NCI-H2227 (cell line): Measurements from ENCODE around the gene CHST8.
"Not testable (repeated sequence)": the region's sequence is repeated elsewhere in the genome, so short reads cannot be mapped to it uniquely, and the experiment has no call there.

Experiments used
- DNase-seq: peaks from one replicate; lab custom pipeline; 2025; ENCODE audit not compliant: unreplicated experiment; lab: John Stamatoyannopoulos, UW

CHST8 gene

GRCh38 chr19:33641261-33641660 lies 19.5 kb downstream of the CHST8 start:
- no peak for DNase-seq

- no peak for DNase-seq
Measured at GRCh38 chr19:33641956-33642498, 20.3 kb downstream of the CHST8 start.

- no peak for DNase-seq
Measured at GRCh38 chr19:33644284-33644836, 22.6 kb downstream of the CHST8 start.

GRCh38 chr19:33646306-33646705 lies 24.6 kb downstream of the CHST8 start:
- no peak for DNase-seq

GRCh38 chr19:33647146-33647545 lies 25.4 kb downstream of the CHST8 start:
- no peak for DNase-seq

- DNase-seq: no peak
Measured at GRCh38 chr19:33649627-33650305, 28.0 kb downstream of the CHST8 start.

GRCh38 chr19:33653684-33654083 lies 31.9 kb downstream of the CHST8 start:
- DNase-seq: no peak

GRCh38 chr19:33654840-33655508 lies 33.2 kb downstream of the CHST8 start:
- DNase-seq: no peak

GRCh38 chr19:33659835-33660234 lies 38.1 kb downstream of the CHST8 start:
- DNase-seq: no peak

- no peak for DNase-seq
Measured at GRCh38 chr19:33660410-33661124, 38.8 kb downstream of the CHST8 start.

GRCh38 chr19:33661336-33661735 lies 39.6 kb downstream of the CHST8 start:
- no peak for DNase-seq

GRCh38 chr19:33662391-33663092 lies 40.8 kb downstream of the CHST8 start:
- no peak for DNase-seq

- not testable (repeated sequence) for DNase-seq
Measured at GRCh38 chr19:33663316-33663715, 41.6 kb downstream of the CHST8 start.

GRCh38 chr19:33664744-33665143 lies 43.0 kb downstream of the CHST8 start:
- DNase-seq: no peak

GRCh38 chr19:33665776-33666595 lies 44.2 kb downstream of the CHST8 start:
- DNase-seq: no peak

GRCh38 chr19:33667141-33667650 lies 45.4 kb downstream of the CHST8 start:
- DNase-seq: no peak

- DNase-seq: peak; percentile 59
Measured at GRCh38 chr19:33667881-33668280, 46.1 kb downstream of the CHST8 start.

GRCh38 chr19:33668968-33669367 lies 47.2 kb downstream of the CHST8 start:
- DNase-seq: no peak

- DNase-seq: no peak
Measured at GRCh38 chr19:33669376-33669775, 47.6 kb downstream of the CHST8 start.

- no peak for DNase-seq
Measured at GRCh38 chr19:33670398-33670797, 48.6 kb downstream of the CHST8 start.
